Erythroblast (primary cell): ENCODE measurements around the gene SSX2B.
"Not testable (repeated sequence)": the region's sequence is repeated elsewhere in the genome, so short reads cannot be mapped to it uniquely, and the experiment has no call there.

ENCODE experiments used
- GATA1 ChIP-seq: IDR thresholded peaks from 2 replicates; pipeline ENCODE4 v1.6.1; 2011; ENCODE audit warnings: low read depth, mild to moderate bottlenecking, control low read depth, low read length, moderate library complexity
- POLR2A ChIP-seq: IDR thresholded peaks from 2 replicates; pipeline ENCODE4 v1.6.1; 2011; ENCODE audit warnings: mild to moderate bottlenecking, low read length

DNA sequence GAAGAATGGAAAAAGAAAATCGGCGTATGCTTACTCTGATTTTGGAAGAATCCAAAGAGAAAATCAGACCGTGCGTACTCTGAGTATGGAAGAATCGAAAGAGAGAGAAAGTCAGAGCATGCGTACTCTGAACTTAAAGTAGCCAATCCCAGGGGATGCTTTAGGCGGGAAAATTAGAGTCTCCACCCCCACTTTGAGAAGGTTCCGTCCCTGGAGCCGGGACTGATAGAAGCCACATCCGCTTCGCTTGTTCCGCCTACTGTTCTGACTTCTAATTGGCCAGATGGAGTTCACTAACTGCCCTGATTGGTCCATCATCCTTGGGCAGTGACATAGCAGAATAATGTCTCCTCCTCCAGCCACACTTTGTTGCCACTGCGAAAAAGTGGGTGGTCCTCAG lies 44.0 kb upstream of the SSX2B start, which contains the start of gene SSX2:
- TF ChIP-seq POLR2A, GATA1: not testable (repeated sequence)
